ENCODE data around the gene DGCR2.

Gene DGCR2

DNA sequence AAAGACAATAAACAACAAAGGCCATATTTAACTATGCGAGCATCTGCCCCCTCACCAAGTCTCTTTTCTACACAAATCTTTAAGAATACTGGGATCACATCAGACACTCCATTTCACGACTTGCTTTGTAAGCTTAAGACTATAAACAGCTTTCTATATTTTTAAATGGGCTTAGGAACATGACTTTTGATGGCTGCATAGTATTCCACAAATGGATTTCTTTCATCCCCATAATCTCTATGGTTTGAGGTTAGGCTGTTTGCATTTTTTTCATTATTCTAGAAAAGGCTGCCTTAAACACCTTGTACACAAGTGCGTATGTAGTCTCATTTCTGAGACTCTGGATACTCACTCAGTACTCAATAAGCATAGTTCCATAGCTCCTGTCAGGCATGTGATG is 52.8 kb downstream of the DGCR2 start:
- DNase-seq (no peak), ATAC-seq (ENCODE audit: insufficient read depth, low read depth) (no peak)
- no peak overlapping the region for H3K27ac ChIP-seq (ENCODE audit: low read length)
- peaks cover 38% of the 10 kb centered on the region; the same call in 1 of the 2 replicates for H4K20me1 ChIP-seq (ENCODE audit: insufficient read depth, low read length)
- H3K36me3 ChIP-seq (ENCODE audit: insufficient read depth, low read length): peaks cover 64% of the 10 kb centered on the region
- H3K9ac ChIP-seq (ENCODE audit: low read depth, low read length): no peak overlapping the region
- peaks cover 15% of the 10 kb centered on the region for H3K79me2 ChIP-seq (ENCODE audit: insufficient read depth, low read length)
- TF ChIP-seq EZH2 (IDR thresholded peaks at IDR 0.05; ENCODE audit: borderline replicate concordance, low read depth, low read length, severe bottlenecking) (no peak), CTCF (IDR thresholded peaks at IDR 0.05; ENCODE audit: borderline replicate concordance, extremely low read depth, low read length, poor library complexity, severe bottlenecking) (no peak)
- H3K4me3 ChIP-seq (ENCODE audit: low read depth in 1 of 2, low read length in 2 of 2): no peak overlapping the region
- no peak overlapping the region for H3K4me2 ChIP-seq (ENCODE audit: insufficient read depth, low read length)
- no peak overlapping the region for H2AFZ ChIP-seq (ENCODE audit: low read depth, low read length)
- no peaks in the 10 kb centered on the region for H3K9me3 ChIP-seq (ENCODE audit: insufficient read depth, low read length, severe bottlenecking)
- H3K27me3 ChIP-seq (ENCODE audit: insufficient read depth, low read length, poor library complexity): no peaks in the 10 kb centered on the region
- H3K4me1 ChIP-seq (ENCODE audit: insufficient read depth, low read length): no peaks in the 10 kb centered on the region

DNA sequence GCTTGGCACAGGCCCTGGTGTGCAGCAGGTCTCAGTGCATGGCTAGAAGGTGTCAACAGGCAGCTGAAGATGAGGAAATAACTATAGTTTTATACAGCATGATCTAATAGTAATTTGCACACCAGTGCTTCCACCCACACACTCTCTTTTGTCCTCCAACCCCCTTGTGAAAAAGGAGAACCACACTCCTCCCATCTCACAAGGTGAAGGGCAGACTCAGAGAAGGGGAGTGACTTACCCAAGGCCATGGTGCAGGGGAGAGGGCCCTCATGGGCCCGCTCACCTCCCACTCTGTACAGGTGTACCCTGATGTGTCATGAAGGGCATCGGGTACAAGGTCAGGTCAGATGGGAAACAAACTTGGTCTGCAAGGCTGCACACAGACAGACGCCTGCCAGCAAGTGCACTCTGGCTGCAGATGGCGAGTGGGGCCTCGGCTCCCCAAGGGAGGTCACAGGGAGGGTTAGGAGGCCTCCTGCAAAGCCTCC is 53.4 kb downstream of the DGCR2 start:
- H3K36me3 ChIP-seq (ENCODE audit: insufficient read depth, low read length): peaks cover 70% of the 10 kb centered on the region
- H3K4me1 ChIP-seq (ENCODE audit: insufficient read depth, low read length): no peaks in the 10 kb centered on the region
- no peak for ATAC-seq (ENCODE audit: insufficient read depth, low read depth)
- no peak overlapping the region for H3K27ac ChIP-seq (ENCODE audit: low read length)
- H2AFZ ChIP-seq (ENCODE audit: low read depth, low read length): no peak overlapping the region
- no peaks in the 10 kb centered on the region for H3K9me3 ChIP-seq (ENCODE audit: insufficient read depth, low read length, severe bottlenecking)
- H4K20me1 ChIP-seq (ENCODE audit: insufficient read depth, low read length): peaks cover 39% of the 10 kb centered on the region; the same call in 1 of the 2 replicates
- H3K79me2 ChIP-seq (ENCODE audit: insufficient read depth, low read length): peaks cover 15% of the 10 kb centered on the region
- no peak overlapping the region for H3K9ac ChIP-seq (ENCODE audit: low read depth, low read length)
- no peak overlapping the region for H3K4me2 ChIP-seq (ENCODE audit: insufficient read depth, low read length)
- no peak for DNase-seq
- no peak overlapping the region for H3K4me3 ChIP-seq (ENCODE audit: low read depth in 1 of 2, low read length in 2 of 2)
- no peak for TF ChIP-seq CTCF (IDR thresholded peaks at IDR 0.05; ENCODE audit: borderline replicate concordance, extremely low read depth, low read length, poor library complexity, severe bottlenecking)
- no peak for TF ChIP-seq EZH2 (IDR thresholded peaks at IDR 0.05; ENCODE audit: borderline replicate concordance, low read depth, low read length, severe bottlenecking)
- no peaks in the 10 kb centered on the region for H3K27me3 ChIP-seq (ENCODE audit: insufficient read depth, low read length, poor library complexity)

- Histone ChIP-seq H3K36me3 (ENCODE audit: insufficient read depth, low read length) (peaks cover 79% of the 10 kb centered on the region), H3K4me1 (ENCODE audit: insufficient read depth, low read length) (no peaks in the 10 kb centered on the region), H3K9ac (ENCODE audit: low read depth, low read length) (no peak overlapping the region), H3K27me3 (ENCODE audit: insufficient read depth, low read length, poor library complexity) (no peaks in the 10 kb centered on the region), H3K4me3 (ENCODE audit: low read depth in 1 of 2, low read length in 2 of 2) (no peak overlapping the region), H3K9me3 (ENCODE audit: insufficient read depth, low read length, severe bottlenecking) (no peaks in the 10 kb centered on the region), H3K27ac (ENCODE audit: low read length) (no peak overlapping the region), H3K4me2 (ENCODE audit: insufficient read depth, low read length) (no peak overlapping the region), H4K20me1 (ENCODE audit: insufficient read depth, low read length) (peaks cover 39% of the 10 kb centered on the region; the same call in 1 of the 2 replicates), H3K79me2 (ENCODE audit: insufficient read depth, low read length) (peaks cover 6% of the 10 kb centered on the region), H2AFZ (ENCODE audit: low read depth, low read length) (no peak overlapping the region)
- DNase-seq (no peak), ATAC-seq (ENCODE audit: insufficient read depth, low read depth) (no peak)
- TF ChIP-seq EZH2 (IDR thresholded peaks at IDR 0.05; ENCODE audit: borderline replicate concordance, low read depth, low read length, severe bottlenecking): no peak
- TF ChIP-seq CTCF (IDR thresholded peaks at IDR 0.05; ENCODE audit: borderline replicate concordance, extremely low read depth, low read length, poor library complexity, severe bottlenecking): no peak
These were observed 54.4 kb downstream of the DGCR2 start for GRCh38 chr22:19067696-19068348.

Measured in DND-41 (cell line).